NCI-H524 treated with DMSO at 0.1 percent for 48 hours (cell line): ENCODE data around the gene VWF.

Source experiments
- DNase-seq: peaks from one replicate; lab custom pipeline; 2025; lab: John Stamatoyannopoulos, UW

The VWF gene

DNA sequence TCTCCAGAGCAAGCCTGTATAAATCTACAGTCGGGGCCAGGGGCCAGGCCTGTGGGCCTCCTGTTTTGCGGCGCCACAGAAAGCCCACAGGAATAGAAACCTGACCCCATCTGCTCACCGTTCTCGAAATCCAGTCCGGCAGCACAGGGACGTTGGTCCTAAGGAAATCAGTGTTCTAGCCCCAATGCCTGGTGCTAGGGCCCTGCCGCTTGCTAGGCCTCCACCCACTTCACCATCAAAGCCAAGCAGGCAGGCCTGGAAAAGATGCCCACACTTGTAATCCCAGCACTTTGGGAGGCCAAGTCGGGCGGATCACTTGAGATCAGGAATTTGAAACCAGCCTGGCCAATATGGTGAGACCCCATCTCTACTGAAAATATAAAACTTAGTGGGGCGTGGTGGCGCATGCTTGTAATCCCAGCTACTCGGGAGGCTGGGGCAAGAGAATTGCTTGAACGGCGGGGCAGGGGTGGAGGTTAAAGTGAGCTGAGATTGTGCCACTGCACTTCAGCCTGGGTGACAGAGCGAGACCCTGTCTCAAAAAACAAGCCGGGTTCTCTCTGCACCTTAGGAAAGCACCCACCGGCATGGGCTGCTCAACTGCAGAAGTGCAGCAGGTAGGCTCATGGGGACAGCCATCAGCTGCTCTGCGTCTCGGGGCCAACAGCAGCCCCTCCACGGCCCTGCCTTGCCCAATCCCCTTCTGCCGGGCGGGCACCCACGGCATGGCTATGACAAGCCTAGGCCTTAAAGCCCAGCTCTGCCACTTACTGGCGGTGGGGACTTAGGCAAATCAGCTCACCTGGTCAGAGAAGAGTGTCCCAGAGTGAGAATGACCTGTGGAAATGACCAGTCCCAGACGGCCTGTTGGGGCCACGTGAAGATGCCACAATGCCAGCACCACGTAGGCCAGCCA lies 47.4 kb downstream of the VWF start:
- DNase-seq, result no peak

DNA sequence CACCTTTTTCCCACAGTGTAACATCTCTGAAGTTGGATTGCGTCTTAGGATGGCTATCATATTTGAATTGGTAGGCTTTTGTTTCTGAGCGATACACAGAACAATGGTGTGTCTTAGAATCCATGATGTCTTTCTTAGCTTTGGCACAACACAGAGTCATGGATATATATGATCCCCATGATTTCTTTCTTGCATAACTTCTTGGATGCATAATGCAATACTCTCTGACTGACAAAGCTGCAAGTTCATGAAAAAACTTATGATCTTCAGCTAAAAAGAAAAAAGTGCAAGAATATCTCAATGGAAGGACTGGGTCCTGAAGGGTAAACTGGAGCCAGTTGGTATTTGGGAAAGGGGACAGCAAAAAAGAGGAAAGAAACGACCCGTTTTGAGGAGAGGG lies 48.1 kb downstream of the VWF start:
- no peak for DNase-seq

DNA sequence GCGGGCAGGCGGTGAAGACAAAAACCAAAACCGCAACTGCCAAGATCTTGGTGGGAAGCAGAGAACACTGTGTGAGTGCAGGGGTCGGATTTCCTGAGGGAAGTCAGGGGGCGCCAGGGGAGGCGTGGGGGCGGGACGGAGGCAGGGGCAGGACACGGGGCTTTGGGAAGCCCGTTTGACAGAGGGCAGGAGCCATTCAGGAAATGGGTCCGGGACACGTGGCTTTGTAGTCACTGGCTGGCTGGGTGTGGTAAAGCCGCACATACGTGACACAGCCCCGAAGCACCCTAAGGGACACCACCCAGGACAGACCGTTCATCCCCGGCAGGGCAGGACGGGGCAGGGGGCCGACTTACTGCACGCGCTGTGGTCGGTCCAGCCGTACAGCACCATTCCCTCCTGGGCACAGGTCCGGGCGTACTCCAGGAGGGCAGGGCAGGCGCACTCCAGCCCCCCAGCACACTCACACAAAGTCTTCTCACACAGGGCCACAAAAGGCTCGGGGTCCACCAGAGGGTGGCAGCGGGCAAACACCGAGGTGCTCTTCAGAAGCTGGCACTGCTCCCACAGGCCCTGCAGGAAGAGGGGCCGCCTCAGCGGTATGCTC lies 49.4 kb downstream of the VWF start:
- no peak for DNase-seq

DNA sequence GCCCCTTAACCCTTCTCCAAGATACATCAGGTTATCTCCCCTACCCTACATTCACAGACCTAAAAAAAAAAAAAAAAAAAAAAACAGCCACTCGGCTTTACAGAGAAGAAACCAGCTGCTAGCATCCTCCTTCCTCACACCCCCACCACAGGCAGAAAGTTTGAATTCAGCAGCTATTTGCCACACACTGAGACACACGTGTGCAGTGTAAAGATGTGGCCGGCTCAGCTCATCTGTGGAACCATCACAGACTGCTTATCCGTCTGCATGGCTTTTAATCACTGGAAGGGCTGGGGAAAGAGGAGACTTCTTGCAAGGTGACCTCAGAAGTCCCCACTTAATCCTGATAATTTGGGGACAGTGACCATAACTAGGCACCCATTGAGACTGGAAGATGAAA lies 50.0 kb downstream of the VWF start:
- no peak for DNase-seq

DNA sequence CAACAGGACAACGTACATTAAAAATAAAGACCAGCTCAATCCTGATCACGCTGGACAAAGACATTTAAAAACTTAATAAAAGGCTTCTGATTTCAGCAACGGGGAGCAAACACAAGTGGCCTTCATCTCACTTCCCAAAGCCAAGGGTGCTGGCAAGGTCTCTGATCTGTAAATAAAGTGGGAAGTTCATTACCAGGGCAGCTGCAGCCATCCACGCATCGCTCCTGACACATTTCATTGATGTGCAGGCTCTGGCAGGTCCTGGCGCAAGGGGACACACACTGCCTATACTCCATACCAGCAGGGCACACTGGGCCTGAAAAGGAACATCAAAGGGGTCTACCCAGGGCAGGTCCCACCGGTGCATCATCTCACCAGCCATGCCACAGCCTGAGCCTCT lies 51.0 kb downstream of the VWF start:
- DNase-seq, result no peak

DNA sequence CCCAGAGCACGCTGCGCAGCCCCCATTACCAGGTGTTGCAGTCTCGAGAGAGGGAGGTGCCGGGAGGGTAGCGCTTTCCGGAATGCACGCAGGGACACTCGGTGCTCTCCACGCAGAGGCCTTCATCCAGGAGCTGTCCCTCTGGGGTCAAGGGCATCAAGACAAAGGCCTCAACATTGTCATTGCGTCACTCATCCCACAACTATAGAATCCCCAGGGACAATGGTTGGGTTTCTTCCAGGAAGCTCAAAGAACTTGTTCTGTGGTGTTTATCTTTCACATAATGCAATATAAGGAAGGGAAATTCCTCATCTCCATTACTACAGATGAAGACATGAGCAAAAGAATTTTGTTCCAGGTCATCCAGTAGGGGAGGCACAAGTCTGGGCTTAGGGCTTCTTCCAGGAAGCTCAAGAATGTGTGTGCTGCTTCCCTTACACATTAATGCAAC lies 52.1 kb downstream of the VWF start:
- no peak for DNase-seq

DNA sequence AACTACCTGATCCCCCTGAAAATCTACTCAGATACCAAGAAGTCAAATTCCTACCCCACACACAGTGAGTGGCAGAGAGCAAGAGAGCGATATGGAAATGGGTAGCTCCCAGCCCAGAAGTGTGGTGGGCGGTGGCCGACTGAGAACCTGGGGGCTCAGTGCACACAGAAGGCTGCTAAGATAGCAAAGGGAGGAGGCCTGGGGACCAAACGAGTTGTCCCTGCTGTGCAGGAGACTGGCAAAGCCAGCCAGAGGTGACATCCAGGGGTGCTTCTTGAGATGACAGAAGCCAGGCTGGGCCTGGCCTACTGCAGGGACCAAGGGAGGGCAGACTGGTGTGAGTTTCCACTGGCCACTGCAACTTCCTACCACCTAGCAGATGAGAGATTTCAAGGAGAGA lies 52.9 kb downstream of the VWF start:
- DNase-seq, result no peak

DNA sequence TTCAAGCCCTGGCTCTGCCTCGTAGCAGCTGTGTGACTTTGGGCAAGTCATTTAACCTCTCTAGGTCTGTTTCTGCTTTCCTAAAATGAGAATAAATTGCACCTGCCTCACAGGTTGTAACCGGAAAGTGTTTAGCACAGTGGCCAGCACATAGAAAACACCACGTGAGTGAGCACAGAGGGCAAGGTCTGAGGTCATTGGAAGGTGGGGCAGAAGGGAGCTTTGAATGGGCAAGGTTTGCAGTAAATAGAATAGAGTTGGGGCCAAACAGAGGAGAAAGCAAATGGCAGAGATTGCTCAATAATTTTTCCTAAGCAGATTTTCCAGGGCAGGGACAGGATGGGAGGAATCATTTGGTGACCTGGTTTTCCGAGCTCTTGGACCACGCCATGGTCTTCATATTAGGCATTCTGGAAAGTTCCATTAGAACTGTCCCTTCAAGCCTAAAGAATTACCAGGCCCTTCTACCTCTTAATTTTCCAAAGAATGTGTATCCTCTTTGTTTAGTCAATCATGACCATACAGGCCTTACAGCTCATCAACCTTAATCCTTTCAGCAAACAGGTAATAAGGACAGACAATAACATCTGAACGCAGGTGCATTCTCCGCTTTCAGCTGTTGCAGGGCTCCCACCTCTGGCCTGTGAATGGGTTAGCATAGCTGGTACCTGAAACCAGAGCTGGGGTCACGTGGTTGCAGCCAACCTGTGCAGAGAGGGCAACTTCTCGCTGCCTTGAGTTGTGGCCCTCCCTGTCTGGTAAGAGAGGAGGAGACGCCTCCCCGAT lies 53.8 kb downstream of the VWF start:
- no peak for DNase-seq

DNA sequence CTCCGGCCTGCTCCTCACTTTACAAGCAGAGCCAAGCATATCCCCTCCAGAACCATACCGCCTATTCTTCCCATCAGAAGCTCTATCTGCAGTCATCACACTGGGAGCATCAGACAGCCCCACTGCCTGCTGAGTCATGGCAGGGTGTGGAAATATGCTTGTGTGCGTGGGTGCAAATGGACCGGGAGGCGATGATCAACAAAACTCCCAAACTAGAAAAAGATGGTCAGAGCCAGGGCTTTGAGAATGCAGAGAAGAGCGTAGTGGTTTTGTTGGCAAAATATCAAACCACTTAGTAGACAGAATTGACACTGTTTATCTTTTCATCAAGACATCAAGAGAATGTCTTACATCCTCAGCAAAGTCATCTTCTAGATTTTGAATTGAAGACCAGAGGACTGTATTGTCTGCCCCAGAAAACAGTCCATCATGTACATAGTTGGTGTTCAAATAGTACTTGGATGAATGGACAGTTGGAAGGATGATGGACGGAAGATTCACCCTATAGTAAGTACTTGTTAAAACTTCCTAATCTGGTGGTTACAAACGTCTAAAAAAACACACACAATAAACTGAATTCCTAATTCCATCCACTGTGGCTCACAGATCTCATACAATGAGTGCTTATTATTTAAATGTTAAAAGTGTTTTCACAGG lies 54.9 kb downstream of the VWF start:
- DNase-seq, result no peak

DNA sequence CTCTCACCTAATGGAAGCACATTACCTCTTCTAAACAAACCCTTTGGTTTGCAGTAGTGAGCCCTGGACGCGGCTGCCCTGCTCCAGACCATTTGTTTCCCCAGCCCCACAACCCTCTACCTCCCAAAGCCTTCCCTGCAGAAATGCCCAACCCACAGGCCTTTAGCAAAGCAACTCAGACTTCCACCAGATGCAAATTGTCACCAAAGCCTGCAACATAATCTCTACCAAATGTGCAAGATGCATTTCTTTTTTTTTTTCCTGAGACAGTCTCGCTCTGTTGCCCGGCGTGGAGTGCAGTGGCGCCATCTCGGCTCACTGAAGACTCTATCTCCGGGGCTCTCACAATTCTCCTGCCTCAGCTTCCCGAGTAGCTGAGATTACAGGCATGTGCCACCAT lies 56.2 kb downstream of the VWF start:
- no peak for DNase-seq

DNA sequence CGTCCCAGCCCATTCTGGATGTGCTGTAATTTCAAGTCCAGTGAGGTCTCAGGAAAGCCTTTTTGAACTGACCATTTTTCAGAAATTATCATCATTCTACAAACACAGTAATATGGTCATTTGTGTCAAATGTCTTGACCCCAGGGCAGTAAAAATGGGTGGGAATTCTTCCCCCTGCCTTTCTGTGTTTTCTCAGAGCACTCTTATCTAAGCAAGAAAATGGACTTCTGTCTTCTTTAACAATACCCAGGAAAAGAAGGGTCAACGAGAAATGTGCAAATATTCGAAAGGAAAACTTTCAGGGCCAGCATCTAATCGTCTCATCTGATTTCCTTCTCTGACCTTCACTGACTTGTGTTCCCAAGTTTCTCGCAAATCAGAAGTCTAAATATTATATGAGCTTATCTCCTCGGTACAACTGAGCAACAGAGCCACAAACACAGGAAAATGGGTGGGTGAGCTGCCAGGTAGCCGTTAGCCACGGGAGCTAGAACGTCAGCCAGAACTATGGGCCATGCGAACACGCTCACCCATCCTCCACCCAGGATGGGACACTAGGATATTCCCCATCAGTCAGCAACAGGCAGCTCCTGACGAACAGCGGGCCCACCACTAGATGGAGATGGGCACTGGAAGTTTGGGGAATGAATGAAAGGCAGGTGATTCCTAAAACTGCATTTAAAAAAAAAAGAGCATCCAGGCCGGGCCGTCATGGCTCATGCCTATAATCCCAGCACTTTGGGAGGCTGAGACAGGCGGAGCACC lies 57.1 kb downstream of the VWF start:
- DNase-seq, result no peak

DNA sequence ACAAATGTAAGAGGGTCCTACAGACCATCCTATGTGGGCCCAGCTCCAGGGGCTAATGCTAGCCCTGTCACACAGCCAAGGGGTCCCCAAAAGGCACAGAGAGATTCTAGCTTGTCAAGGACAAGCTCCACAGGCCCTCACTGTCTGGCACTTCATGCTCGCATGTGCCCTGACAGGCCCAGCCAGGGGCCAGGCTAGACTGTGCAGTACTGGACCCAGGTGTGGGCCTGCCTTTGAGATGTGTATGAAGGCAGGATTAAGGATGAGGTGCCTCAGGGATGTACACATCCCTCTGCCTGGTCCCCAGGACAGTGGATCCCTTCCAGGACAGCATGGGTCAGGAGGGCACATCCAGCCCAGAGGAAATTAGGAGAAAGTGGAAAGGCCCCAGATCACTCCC lies 57.8 kb downstream of the VWF start:
- no peak for DNase-seq

DNA sequence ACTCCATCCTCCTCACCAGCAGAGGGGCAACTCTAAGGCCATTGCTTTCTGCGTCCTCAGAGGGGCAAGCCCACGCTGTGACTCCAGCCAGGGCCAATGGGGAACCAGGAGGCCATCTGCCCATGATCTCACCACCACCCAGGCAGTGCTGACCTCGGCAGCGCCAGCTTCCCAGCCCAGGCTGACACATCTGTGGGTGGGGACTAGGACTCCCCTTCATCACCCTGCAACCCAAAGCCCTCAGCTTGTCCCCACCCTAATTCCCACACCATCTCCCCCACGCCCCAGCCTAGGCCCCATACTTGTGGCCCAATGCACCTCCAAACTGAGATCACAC lies 58.6 kb downstream of the VWF start:
- DNase-seq, result no peak

DNA sequence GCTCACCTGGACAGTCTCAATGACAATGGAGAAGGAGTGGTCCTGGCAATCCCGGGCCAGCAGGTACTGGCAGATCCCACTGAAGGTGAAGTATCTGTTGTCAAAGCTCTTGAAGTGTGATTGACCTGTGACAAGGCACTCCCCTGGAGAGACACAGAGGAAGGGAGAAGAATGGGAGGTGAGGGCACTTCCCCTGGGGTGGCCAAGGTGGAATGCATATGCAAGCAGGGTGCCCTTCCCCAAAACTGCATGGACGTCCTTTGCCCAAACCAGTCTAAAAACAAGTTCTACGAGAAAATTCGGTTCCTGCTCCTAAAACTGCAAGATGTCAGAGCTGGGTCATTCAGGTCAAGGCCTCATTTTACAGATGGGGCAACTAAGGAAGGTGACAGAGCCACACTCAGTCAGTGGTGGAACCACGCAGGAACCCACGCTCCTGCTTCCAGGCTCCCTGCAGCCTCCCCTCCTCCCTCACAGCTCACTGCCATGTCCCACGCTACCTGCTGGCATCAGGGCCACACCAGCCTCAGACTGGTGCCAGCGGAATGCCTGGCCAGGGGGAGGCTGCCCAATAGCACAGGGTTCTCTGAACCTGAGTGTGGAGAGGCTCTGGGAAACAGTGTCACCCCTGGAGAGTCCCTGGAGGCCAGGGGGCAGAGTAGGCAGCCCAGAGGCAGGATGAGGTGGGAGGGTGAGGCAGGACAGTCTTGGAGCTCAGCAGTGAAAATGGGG lies 59.2 kb downstream of the VWF start:
- DNase-seq, result no peak

DNA sequence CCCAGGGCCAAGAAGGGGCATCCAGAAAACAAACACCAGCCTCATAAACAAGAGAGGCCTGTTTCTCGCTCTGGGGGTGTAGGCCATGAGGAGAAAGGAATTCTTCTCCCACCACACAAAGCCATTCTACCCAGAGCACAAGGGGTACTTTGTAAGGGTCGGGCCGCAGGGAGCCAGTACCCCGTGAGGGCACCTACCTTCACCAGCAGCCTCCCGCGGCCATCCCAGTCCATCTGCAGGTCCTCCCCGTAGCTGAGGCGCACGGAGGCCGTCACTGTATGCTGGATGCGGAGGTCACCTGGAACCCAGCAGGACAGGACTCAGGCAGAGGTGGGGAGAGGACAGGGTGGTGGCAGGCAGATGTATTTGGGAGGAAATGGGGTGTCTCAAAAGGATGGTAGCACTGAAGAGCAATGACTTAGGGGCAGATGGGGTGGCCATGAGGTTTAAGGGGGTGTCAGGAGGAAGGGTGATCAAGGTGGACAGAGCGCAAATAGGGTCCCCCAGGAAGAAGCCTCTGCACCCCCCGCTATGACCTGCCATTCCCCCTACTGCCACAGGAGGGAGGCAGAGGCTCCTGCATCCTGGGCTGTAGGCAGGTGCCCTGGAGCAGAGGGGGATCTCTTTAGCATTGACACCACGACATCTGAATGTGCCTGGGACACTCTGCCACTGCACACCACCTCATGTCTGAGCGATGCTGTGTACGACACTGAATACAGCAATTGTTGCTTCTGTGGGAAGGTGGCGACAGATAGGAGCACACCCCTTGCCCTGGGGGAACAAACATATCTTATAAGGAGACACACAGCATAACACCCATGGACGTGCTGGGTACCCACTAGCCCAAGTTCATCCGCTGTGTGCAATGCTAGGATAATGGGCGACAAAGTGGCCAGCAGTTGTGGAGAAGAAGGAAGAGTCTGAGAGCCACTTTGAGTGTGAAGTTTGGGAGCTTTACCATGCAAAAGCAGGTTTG lies 61.4 kb downstream of the VWF start:
- DNase-seq, result no peak

DNA sequence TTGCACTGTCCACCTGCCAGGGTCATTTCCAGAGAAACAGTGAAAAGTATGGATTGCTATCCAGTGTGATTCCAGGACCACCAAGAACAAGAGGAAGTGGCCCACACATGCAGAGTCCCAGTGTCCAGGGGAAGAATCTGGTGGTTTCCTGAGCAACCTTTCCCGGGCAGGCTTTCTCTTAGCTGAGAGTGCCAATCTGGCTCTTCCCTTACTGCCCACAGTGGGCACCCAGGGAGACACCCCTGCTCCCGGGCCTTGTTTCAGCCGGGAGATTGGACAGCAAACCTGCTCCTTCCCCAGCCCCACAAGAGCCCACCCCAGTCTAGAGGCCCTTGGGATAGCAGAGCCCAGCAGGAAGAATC lies 62.1 kb downstream of the VWF start:
- DNase-seq, result no peak

DNA sequence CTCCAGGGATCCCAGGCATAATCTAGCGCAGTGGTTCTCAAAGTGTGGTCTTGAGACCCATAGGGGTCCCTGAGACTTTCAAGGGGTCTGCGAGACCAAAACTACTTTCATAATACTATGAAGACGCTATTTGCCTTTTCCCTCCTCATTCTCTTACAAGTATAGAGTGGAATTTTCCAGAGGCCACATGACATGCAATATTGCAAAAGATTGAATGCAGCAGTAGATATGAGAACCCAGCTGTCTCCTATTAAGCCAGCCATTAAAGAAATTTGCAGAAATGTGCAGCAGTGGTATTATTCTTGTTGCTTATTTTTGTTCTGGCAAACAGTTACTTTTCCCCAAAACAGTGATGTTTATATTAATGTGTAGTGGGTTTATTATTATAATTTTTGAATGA lies 62.8 kb downstream of the VWF start:
- DNase-seq, result no peak

DNA sequence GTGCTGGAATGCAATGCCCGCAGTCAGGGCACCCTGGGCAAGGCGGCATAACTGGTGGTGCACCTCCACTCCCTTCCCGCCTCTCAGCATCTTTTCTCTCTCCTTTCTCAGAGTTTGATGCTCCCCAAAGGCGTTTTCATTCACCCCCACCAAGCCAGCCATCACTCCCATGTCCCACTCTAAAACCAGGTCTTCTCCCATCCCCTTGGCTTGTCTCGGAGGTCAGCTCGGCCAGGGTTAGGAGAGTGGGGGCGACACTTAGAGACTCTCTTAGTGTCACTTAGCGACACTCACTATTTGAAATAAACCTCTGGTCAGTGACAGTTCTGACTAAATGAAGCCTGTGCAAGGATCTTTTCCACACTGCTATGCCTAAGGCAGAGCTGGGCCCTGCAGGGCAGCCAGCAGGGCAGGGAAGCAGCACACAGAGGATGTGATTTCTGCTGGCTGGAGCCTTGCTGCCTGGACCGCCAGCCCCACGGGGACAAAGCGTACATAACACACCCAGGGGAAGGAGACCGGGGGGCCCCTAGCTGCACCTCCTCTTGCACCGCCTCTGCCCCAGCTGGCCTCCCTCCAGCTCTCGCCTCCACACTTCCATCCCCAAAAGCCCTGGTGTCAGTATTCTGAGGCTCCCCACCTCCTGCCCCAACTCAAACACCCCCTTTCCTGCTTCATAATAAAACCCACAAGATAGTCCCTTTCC lies 64.5 kb downstream of the VWF start:
- DNase-seq, result no peak

DNA sequence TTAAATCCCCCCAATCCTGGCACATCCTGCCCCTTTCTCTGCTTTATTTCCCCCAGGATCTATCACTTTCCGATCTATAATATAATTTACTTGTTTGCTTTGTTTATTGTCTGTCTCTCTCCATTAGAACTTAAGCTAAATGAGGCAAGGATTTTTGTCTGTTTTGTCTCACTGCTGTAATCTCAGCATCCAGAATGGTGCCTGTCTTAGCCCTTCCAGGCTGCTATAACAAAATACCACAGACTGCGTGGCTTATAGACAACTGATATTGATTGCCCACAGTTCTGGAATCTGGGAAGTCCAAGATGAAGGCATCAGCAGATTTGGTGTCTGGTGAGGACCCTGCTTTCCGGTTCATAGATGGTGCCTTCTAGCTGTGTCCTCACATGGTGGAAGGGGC lies 65.2 kb downstream of the VWF start:
- no peak for DNase-seq
